HCT116 (cell line): ENCODE data around the gene SYNE1. TPM values are rescaled to one million over a fixed set of nuclear protein-coding genes. Genes with fewer than 3 reads are reported as not detected.

Experiments used
- ATAC-seq: fragments of 200-7000 bp; cut with Tn5 transposase; 2 replicates; pipeline ENCODE4 v1.9.1; 2020; ENCODE audit warnings: mild to moderate bottlenecking, moderate library complexity
- BruUV-seq: library from RNA; stranded (reverse); fragments of 400-500 nt; replicated peaks from 2 replicates; lab custom pipeline; 2021; lab: Mats Ljungman, UMichigan
- CTCF ChIA-PET: fragments of 300-600 bp; sonication (Branson Sonifier 250); formaldehyde crosslinking; loops from one replicate; lab custom pipeline; 2021; ENCODE audit warnings: antibody characterized with exemption; lab: Charles Lee
- POLR2A ChIA-PET: fragments of 300-600, 350-600 bp; sonication (Branson Sonifier 250); formaldehyde crosslinking; loops from one replicate; lab custom pipeline; 2021; ENCODE audit warnings: antibody characterized with exemption; lab: Charles Lee
- RAD21 ChIA-PET, 2 experiments: fragments of 300-600 bp; sonication (Branson Sonifier 250); formaldehyde crosslinking; loops; one replicate each; lab custom pipeline; 2023; ENCODE audit warnings: low total read pairs in 2 of 2; ENCODE audit not compliant: uncharacterized antibody in 2 of 2, unreplicated experiment in 2 of 2, low non-redundant PET in 1 of 2; lab: Charles Lee
- DNase-seq: peaks from one replicate; pipeline ENCODE4 v3.0.0-alpha.2; 2010; ENCODE audit warnings: low read depth, low spot score
- H2AFZ ChIP-seq: fragments of 200-600 bp; shearing (Covaris generic), sonication (generic); 2 replicates; pipeline ENCODE4 v1.6.1; 2017; ENCODE audit warnings: low read depth, mixed run types, mixed read lengths, antibody characterized with exemption, low read length; ENCODE audit not compliant: poor library complexity, severe bottlenecking
- H3K27ac ChIP-seq: 2 replicates; pipeline ENCODE4 v1.5.1; 2012; ENCODE audit warnings: low read depth, low read length
- H3K27me3 ChIP-seq: fragments of 200-600 bp; sonication (generic); 2 replicates; pipeline ENCODE4 v1.6.1; 2016; ENCODE audit warnings: mixed run types, low read length, mixed read lengths; ENCODE audit not compliant: insufficient read depth
- H3K36me3 ChIP-seq, 2 experiments: fragments of 200-500 bp in 1 of 2; fragments of 200-600 bp in 1 of 2; sonication (Bioruptor generic) in 1 of 2; sonication (generic) in 1 of 2; 2 replicates each; pipeline versions ENCODE4 v1.5.1 to v1.6.1; 2014 to 2016; ENCODE audit warnings: low read length in 2 of 2, inconsistent platforms in 1 of 2, mixed read lengths in 1 of 2, mixed run types in 1 of 2; ENCODE audit not compliant: insufficient read depth in 2 of 2, control insufficient read depth in 1 of 2
- H3K4me1 ChIP-seq, 2 experiments: fragments of 200-600 bp in 1 of 2; sonication (generic) in 1 of 2; 2 replicates each; pipeline versions ENCODE4 v1.5.1 to v1.6.1; 2012 to 2017; ENCODE audit warnings: low read length in 2 of 2, inconsistent platforms in 1 of 2, mild to moderate bottlenecking in 1 of 2, mixed read lengths in 1 of 2, mixed run types in 1 of 2, moderate library complexity in 1 of 2; ENCODE audit not compliant: insufficient read depth in 2 of 2, control insufficient read depth in 1 of 2
- H3K4me2 ChIP-seq: fragments of 200-600 bp; sonication (generic); 2 replicates; pipeline ENCODE4 v1.6.1; 2017; ENCODE audit warnings: mixed run types, low read length, mixed read lengths
- H3K4me3 ChIP-seq, 2 experiments: fragments of 200-600 bp in 1 of 2; sonication (generic) in 1 of 2; replicated peaks in 1 of 2; 2 replicates each; pipeline ENCODE4 v1.5.1; 2011 to 2016; ENCODE audit warnings: low read length in 2 of 2, control low read depth in 1 of 2, low read depth in 1 of 2, mild to moderate bottlenecking in 1 of 2, mixed read lengths in 1 of 2, mixed run types in 1 of 2
- H3K79me2 ChIP-seq: fragments of 200-600 bp; sonication (generic); 2 replicates; pipeline ENCODE4 v1.6.1; 2017; ENCODE audit warnings: mild to moderate bottlenecking, mixed run types, low read length, moderate library complexity, mixed read lengths; ENCODE audit not compliant: insufficient read depth
- H3K9ac ChIP-seq: fragments of 200-600 bp; sonication (generic); 2 replicates; pipeline ENCODE4 v1.6.1; 2016; ENCODE audit warnings: low read length, mixed read lengths
- H3K9me2 ChIP-seq: fragments of 200-600 bp; sonication (generic), shearing (Covaris generic); 2 replicates; pipeline ENCODE4 v1.6.1; 2017; ENCODE audit warnings: mixed run types, mild to moderate bottlenecking, moderate library complexity; ENCODE audit not compliant: insufficient read depth
- H3K9me3 ChIP-seq, 2 experiments: fragments of 200-500 bp in 1 of 2; fragments of 200-600 bp in 1 of 2; sonication (Bioruptor generic) in 1 of 2; sonication (generic) in 1 of 2; 2 replicates each; pipeline ENCODE4 v1.6.1; 2014 to 2017; ENCODE audit warnings: low read length in 2 of 2, mixed read lengths in 2 of 2, inconsistent platforms in 1 of 2, low read depth in 1 of 2, mild to moderate bottlenecking in 1 of 2, mixed run types in 1 of 2, moderate library complexity in 1 of 2; ENCODE audit not compliant: control insufficient read depth in 1 of 2, insufficient read depth in 1 of 2
- H4K20me1 ChIP-seq: fragments of 200-600 bp; sonication (generic), shearing (Covaris generic); 2 replicates; pipeline ENCODE4 v1.6.1; 2017; ENCODE audit warnings: mixed run types, mild to moderate bottlenecking, moderate library complexity; ENCODE audit not compliant: insufficient read depth
- ATF3 ChIP-seq: IDR thresholded peaks from 2 replicates; pipeline ENCODE4 v1.6.1; 2012
- CBX3 ChIP-seq: IDR thresholded peaks from 2 replicates; pipeline ENCODE4 v1.6.1; 2012; ENCODE audit warnings: low read depth
- CTCF ChIP-seq, 3 experiments: fragments of 200-600 bp in 1 of 3; sonication (generic) in 1 of 3; IDR thresholded peaks in 2 of 3; conservative IDR thresholded peaks in 1 of 3; 2 replicates each; pipeline ENCODE4 v1.5.1; 2012 to 2017; ENCODE audit warnings: low read depth in 2 of 3, low read length in 2 of 3, antibody characterized with exemption in 1 of 3, borderline replicate concordance in 1 of 3, control low read depth in 1 of 3, mild to moderate bottlenecking in 1 of 3, mixed read lengths in 1 of 3, mixed run types in 1 of 3, moderate library complexity in 1 of 3; ENCODE audit not compliant: insufficient read depth in 1 of 3
- EGR1 ChIP-seq: IDR thresholded peaks from 2 replicates; pipeline ENCODE4 v1.6.1; 2012; ENCODE audit warnings: low read depth
- ELF1 ChIP-seq: IDR thresholded peaks from 2 replicates; pipeline ENCODE4 v1.6.1; 2012; ENCODE audit warnings: low read depth, borderline replicate concordance
- EZH2phosphoT487 ChIP-seq: fragments of 200-600 bp; IDR thresholded peaks from 2 replicates; pipeline ENCODE4 v1.6.1; 2018; ENCODE audit warnings: antibody characterized with exemption, borderline replicate concordance
- FOSL1 ChIP-seq: IDR thresholded peaks from 2 replicates; pipeline ENCODE4 v1.6.1; 2012; ENCODE audit warnings: low read depth
- MAX ChIP-seq: IDR thresholded peaks from 2 replicates; pipeline ENCODE4 v1.6.1; 2012
- POLR2A ChIP-seq: IDR thresholded peaks from 2 replicates; pipeline ENCODE4 v1.7.0; 2011; ENCODE audit warnings: borderline replicate concordance; ENCODE audit not compliant: insufficient read depth, insufficient read length; ENCODE audit errors: extremely low read depth
- POLR2AphosphoS5 ChIP-seq: IDR thresholded peaks from 2 replicates; pipeline ENCODE4 v1.6.1; 2011; ENCODE audit warnings: mild to moderate bottlenecking, low read depth, low read length, moderate library complexity
- REST ChIP-seq: IDR thresholded peaks from 2 replicates; pipeline ENCODE4 v1.6.1; 2012; ENCODE audit warnings: low read depth
- SP1 ChIP-seq: IDR thresholded peaks from 2 replicates; pipeline ENCODE4 v1.6.1; 2012; ENCODE audit warnings: low read depth
- TCF7L2 ChIP-seq: IDR thresholded peaks from 2 replicates; pipeline ENCODE4 v1.7.0; 2011; ENCODE audit warnings: borderline replicate concordance, inconsistent platforms; ENCODE audit not compliant: insufficient read depth, insufficient read length; ENCODE audit errors: extremely low read depth
- YY1 ChIP-seq: IDR thresholded peaks from 2 replicates; pipeline ENCODE4 v1.6.1; 2011; ENCODE audit warnings: low read length, low read depth, moderate library complexity, mild to moderate bottlenecking; ENCODE audit not compliant: insufficient replicate concordance; ENCODE audit errors: extremely low read depth
- ZBTB33 ChIP-seq: IDR thresholded peaks from 2 replicates; pipeline ENCODE4 v1.6.1; 2011; ENCODE audit warnings: mild to moderate bottlenecking, low read length, moderate library complexity; ENCODE audit not compliant: insufficient replicate concordance; ENCODE audit errors: extremely low read depth
- ZFX ChIP-seq: fragments of 450-650 bp; IDR thresholded peaks from 2 replicates; pipeline ENCODE4 v1.6.1; 2017
- ZNF274 ChIP-seq: fragments of 200-500 bp; sonication (Bioruptor generic); IDR thresholded peaks from 2 replicates; pipeline ENCODE4 v1.6.1; 2014; ENCODE audit warnings: mild to moderate bottlenecking, low read depth, low read length, inconsistent platforms
- intact Hi-C: fragments of 100-400 bp; cut with micrococcal nuclease; formaldehyde crosslinking; loops from 2 replicates; pipeline ENCODE4 v1.10.0; 2022
- total RNA-seq: library from RNA; stranded (reverse); gene quantifications from one replicate; pipeline ENCODE4 v1.2.1, GENCODE V29; 2021; ENCODE audit not compliant: unreplicated experiment

Gene SYNE1
- total RNA-seq, 1 experiment from 2014 or later, result 5.4 TPM

- Histone ChIP-seq H3K9me3 (no peaks in the 10 kb centered on the region), H3K27me3 (no peaks in the 10 kb centered on the region), H2AFZ (no peak overlapping the region)
- BruUV-seq, result no TSS peak
- intact Hi-C loops, result no loop called here
- TF ChIP-seq ATF3 (no peak), POLR2A (no peak), MAX (no peak), POLR2AphosphoS5 (no peak), ZBTB33 (no peak), CTCF (IDR thresholded peaks at IDR 0.05 in 2 of 3, conservative IDR thresholded peaks at IDR 0.05 in 1 of 3; ENCODE audit: borderline replicate concordance in 1 of 3, insufficient read depth in 1 of 3, low read depth in 2 of 3, low read length in 2 of 3) (no peak), EZH2phosphoT487 (no peak), REST (no peak), CBX3 (no peak), ELF1 (no peak), TCF7L2 (no peak), SP1 (no peak), YY1 (no peak), ZFX (no peak), ZNF274 (no peak), EGR1 (no peak), FOSL1 (no peak)
- TF ChIP-seq, all 23 proteins: peak for 0
- ChIA-PET CTCF (interaction anchor here (0.8 to 2.3 kb wide), 3 partner anchors 14 to 551 kb away, joined by 3 to 11 read pairs (median 4); no protein-coding TSS in a partner anchor), RAD21 (no interaction called here), POLR2A (no interaction called here)
- H3K79me2 ChIP-seq, result no peaks in the 10 kb centered on the region
- ATAC-seq (no peak), DNase-seq (no peak)
- no peaks in the 10 kb centered on the region for H4K20me1 ChIP-seq
- no peak overlapping the region for H3K9ac ChIP-seq
- no peak overlapping the region for H3K27ac ChIP-seq
- H3K36me3 ChIP-seq, result no peaks in the 10 kb centered on the region
- no peak overlapping the region for H3K4me3 ChIP-seq
- no peak overlapping the region for H3K4me2 ChIP-seq
- 0 out of 2 replicates have a peak, but pooled peaks cover 2% of the 10 kb centered on the region for H3K9me2 ChIP-seq
- peaks cover 0 to 8% of the 10 kb centered on the region in 2 experiments; a peak in 2 of 4 replicates for H3K4me1 ChIP-seq
Observed at GRCh38 chr6:152316024-152316423, 321.1 kb downstream of the SYNE1 start.
